ENCODE measurements around the gene CGNL1. TPM values are rescaled to one million over a fixed set of nuclear protein-coding genes. Genes with fewer than 3 reads are reported as not detected.

Gene CGNL1
- total and polyA plus RNA-seq, 10 of the 15 experiments (the other 5 are each of a cell fraction or from before 2014, with no cell fraction given): under 0.01 to 0.27 (median 0.04) TPM; not detected in 3

DNA sequence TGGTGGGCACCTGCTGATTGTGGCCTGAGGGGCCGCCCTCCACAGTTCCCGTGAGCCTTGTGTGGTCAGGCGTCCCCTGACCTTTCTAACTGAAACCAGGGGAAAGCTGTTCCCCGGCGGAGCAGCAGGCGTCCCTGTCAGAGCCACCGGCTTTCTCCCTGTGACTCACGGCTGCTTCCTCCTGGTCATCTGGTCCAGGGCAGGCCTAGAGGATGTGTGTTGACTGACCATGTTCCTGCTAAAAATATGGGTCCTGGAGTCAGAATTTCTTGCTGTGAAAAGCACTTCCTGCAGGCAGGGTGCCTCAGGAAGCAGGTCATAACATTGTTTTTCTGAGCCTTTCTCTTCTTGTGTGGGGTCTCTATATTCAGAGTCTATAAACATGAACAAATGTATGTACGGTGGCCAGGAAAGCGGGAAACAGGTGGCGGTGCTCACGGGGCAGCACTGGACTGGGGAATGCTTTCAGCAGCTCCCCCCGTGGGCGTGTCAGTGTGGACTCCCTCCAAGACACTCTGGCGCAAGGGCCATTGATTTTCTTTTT, 38.4 kb upstream of the CGNL1 start:
- DNase-seq (ENCODE audit: low read depth, low spot score) (no peak), ATAC-seq (no peak), FAIRE-seq (no peak)
- Histone ChIP-seq H3K9me3 (replicated peaks; ENCODE audit: control insufficient read depth, insufficient read depth, low read length) (no peaks in the 10 kb centered on the region), H4K20me1 (ENCODE audit: control insufficient read depth, insufficient read depth) (no peaks in the 10 kb centered on the region), H3K27me3 (replicated peaks in 1 of 2; ENCODE audit: control insufficient read depth in 2 of 2, insufficient read depth in 2 of 2, low read length in 1 of 2) (peaks cover 0 to under 1% of the 10 kb centered on the region in 2 experiments; a peak in 2 of 4 replicates), H2AFZ (ENCODE audit: control insufficient read depth, low read depth, low read length) (no peak overlapping the region), H3K4me3 (no peak overlapping the region), H3K4me2 (ENCODE audit: control insufficient read depth, insufficient read depth) (no peak overlapping the region), H3K4me1 (ENCODE audit: control insufficient read depth, insufficient read depth, low read length) (no peaks in the 10 kb centered on the region), H3K9ac (ENCODE audit: control insufficient read depth, insufficient read depth, low read length) (no peak overlapping the region), H3K27ac (ENCODE audit: control insufficient read depth, insufficient read depth) (no peak overlapping the region), H3K79me2 (ENCODE audit: control insufficient read depth, insufficient read depth, low read length) (no peaks in the 10 kb centered on the region), H3K36me3 (ENCODE audit: control insufficient read depth in 2 of 2, insufficient read depth in 2 of 2, low read length in 1 of 2) (no peaks in the 10 kb centered on the region)
- ChIA-PET POLR2A (no interaction called here), RAD21 (ENCODE audit: unreplicated experiment) (interaction anchor here (7.0 kb wide), 1 partner anchor 190 kb away, joined by 156 read pairs; no protein-coding TSS in a partner anchor), SMC1A (ENCODE audit: uncharacterized antibody, unreplicated experiment) (interaction anchor here (1.1 kb wide), 1 partner anchor 190 kb away, joined by 3 read pairs; no protein-coding TSS in a partner anchor), CTCF (interaction anchor here (0.6 to 9.3 kb wide), 3 partner anchors 78 to 190 kb away, joined by 3 to 242 read pairs (median 3); no protein-coding TSS in a partner anchor)
- no peak for TF ChIP-seq NFIC (IDR thresholded peaks at IDR 0.05; ENCODE audit: low read depth, low read length)
- TF ChIP-seq, protein P1, sequence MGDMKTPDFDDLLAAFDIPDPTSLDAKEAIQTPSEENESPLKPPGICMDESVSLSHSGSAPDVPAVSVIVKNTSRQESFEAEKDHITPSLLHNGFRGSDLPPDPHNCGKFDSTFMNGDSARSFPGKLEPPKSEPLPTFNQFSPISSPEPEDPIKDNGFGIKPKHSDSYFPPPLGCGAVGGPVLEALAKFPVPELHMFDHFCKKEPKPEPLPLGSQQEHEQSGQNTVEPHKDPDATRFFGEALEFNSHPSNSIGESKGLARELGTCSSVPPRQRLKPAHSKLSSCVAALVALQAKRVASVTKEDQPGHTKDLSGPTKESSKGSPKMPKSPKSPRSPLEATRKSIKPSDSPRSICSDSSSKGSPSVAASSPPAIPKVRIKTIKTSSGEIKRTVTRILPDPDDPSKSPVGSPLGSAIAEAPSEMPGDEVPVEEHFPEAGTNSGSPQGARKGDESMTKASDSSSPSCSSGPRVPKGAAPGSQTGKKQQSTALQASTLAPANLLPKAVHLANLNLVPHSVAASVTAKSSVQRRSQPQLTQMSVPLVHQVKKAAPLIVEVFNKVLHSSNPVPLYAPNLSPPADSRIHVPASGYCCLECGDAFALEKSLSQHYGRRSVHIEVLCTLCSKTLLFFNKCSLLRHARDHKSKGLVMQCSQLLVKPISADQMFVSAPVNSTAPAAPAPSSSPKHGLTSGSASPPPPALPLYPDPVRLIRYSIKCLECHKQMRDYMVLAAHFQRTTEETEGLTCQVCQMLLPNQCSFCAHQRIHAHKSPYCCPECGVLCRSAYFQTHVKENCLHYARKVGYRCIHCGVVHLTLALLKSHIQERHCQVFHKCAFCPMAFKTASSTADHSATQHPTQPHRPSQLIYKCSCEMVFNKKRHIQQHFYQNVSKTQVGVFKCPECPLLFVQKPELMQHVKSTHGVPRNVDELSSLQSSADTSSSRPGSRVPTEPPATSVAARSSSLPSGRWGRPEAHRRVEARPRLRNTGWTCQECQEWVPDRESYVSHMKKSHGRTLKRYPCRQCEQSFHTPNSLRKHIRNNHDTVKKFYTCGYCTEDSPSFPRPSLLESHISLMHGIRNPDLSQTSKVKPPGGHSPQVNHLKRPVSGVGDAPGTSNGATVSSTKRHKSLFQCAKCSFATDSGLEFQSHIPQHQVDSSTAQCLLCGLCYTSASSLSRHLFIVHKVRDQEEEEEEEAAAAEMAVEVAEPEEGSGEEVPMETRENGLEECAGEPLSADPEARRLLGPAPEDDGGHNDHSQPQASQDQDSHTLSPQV (IDR thresholded peaks at IDR 0.05): no peak
- no peak for TF ChIP-seq ZZZ3 (IDR thresholded peaks at IDR 0.05; ENCODE audit: control insufficient read depth, insufficient read length, low read depth)
- TF ChIP-seq, protein P2, sequence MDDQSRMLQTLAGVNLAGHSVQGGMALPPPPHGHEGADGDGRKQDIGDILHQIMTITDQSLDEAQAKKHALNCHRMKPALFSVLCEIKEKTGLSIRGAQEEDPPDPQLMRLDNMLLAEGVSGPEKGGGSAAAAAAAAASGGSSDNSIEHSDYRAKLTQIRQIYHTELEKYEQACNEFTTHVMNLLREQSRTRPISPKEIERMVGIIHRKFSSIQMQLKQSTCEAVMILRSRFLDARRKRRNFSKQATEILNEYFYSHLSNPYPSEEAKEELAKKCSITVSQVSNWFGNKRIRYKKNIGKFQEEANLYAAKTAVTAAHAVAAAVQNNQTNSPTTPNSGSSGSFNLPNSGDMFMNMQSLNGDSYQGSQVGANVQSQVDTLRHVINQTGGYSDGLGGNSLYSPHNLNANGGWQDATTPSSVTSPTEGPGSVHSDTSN (IDR thresholded peaks at IDR 0.05; ENCODE audit: insufficient replicate concordance, low read depth, low read length): no peak
- TF ChIP-seq, protein P3, sequence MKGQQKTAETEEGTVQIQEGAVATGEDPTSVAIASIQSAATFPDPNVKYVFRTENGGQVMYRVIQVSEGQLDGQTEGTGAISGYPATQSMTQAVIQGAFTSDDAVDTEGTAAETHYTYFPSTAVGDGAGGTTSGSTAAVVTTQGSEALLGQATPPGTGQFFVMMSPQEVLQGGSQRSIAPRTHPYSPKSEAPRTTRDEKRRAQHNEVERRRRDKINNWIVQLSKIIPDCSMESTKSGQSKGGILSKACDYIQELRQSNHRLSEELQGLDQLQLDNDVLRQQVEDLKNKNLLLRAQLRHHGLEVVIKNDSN (IDR thresholded peaks at IDR 0.05; ENCODE audit: borderline replicate concordance, extremely low read length, insufficient read depth, low read depth, low read length): no peak
- no peak for TF ChIP-seq BRCA1 (IDR thresholded peaks at IDR 0.05; ENCODE audit: low read depth, low read length)
- in situ Hi-C loops (cut with MboI): no loop called here
- no TSS peak for BruUV-seq (replicated peaks)
- intact Hi-C loops (cut with micrococcal nuclease; ENCODE audit: unreplicated experiment): no loop called here
- WGBS (ENCODE audit: insufficient coverage, insufficient replicate concordance, low lambda C conversion rate, missing lambda C conversion rate): 45% methylated on average over 15 of the region's 15 CpGs

All from GM12878 (cell line).